CD4-positive, alpha-beta T cell (primary cell): ENCODE data around the gene NKAIN2. TPM values are rescaled to one million over a fixed set of nuclear protein-coding genes. Genes with fewer than 3 reads are reported as not detected.

ENCODE experiments used
- ATAC-seq: fragments of 200-7000 bp; cut with Tn5 transposase; one replicate; pipeline ENCODE4 v1.10.0; 2022; ENCODE audit warnings: mild to moderate bottlenecking; ENCODE audit not compliant: poor library complexity
- CTCF ChIA-PET: fragments of 350-600 bp; sonication (Branson Sonifier 250); formaldehyde crosslinking; loops from one replicate; lab custom pipeline; 2021; ENCODE audit warnings: antibody characterized with exemption, inconsistent platforms; lab: Charles Lee
- POLR2A ChIA-PET: fragments of 350-600 bp; sonication (Branson Sonifier 250); formaldehyde crosslinking; loops from one replicate; lab custom pipeline; 2021; ENCODE audit warnings: antibody characterized with exemption, inconsistent platforms; lab: Charles Lee
- DNase-seq, 14 experiments: peaks; one replicate each; pipeline ENCODE4 v3.0.0-alpha.2; 2013 to 2020; ENCODE audit warnings: mixed read lengths in 2 of 14
- H3K27ac ChIP-seq, 2 donors: one replicate each; pipeline versions ENCODE4 v1.5.1 to v1.7.0; 2013; ENCODE audit warnings: low read length in 2 of 2, low read depth in 1 of 2, mild to moderate bottlenecking in 1 of 2
- H3K27me3 ChIP-seq, 2 experiments: 1 replicate in 1 of 2; 2 replicates in 1 of 2; pipeline versions ENCODE4 v1.6.1 to v1.7.0; 2013; ENCODE audit warnings: low read length in 2 of 2, control low read depth in 1 of 2, mild to moderate bottlenecking in 1 of 2, moderate library complexity in 1 of 2; ENCODE audit not compliant: insufficient read depth in 2 of 2, control insufficient read depth in 1 of 2
- H3K36me3 ChIP-seq: one replicate; pipeline ENCODE4 v1.6.1; 2013; ENCODE audit warnings: low read length, control low read depth; ENCODE audit not compliant: insufficient read depth
- H3K4me1 ChIP-seq: one replicate; pipeline ENCODE4 v1.6.1; 2013; ENCODE audit warnings: low read length, control low read depth; ENCODE audit not compliant: insufficient read depth
- H3K4me3 ChIP-seq: one replicate; pipeline ENCODE4 v1.5.1; 2013; ENCODE audit warnings: mild to moderate bottlenecking, low read length, moderate library complexity
- H3K9me3 ChIP-seq, 2 experiments: 1 replicate in 1 of 2; 2 replicates in 1 of 2; pipeline versions ENCODE4 v1.6.1 to v1.7.0; 2013; ENCODE audit warnings: low read length in 2 of 2, mild to moderate bottlenecking in 2 of 2, control low read depth in 1 of 2, moderate library complexity in 1 of 2; ENCODE audit not compliant: control insufficient read depth in 1 of 2, insufficient read depth in 1 of 2
- H3K27ac Mint-ChIP-seq: one replicate; pipeline ENCODE4 v1.8.0; 2020; ENCODE audit warnings: mixed read lengths
- H3K27me3 Mint-ChIP-seq: one replicate; pipeline ENCODE4 v1.8.0; 2021; ENCODE audit warnings: mixed read lengths
- H3K36me3 Mint-ChIP-seq: one replicate; pipeline ENCODE4 v1.8.0; 2021; ENCODE audit warnings: low read depth, mixed read lengths
- H3K4me1 Mint-ChIP-seq: one replicate; pipeline ENCODE4 v1.8.0; 2021; ENCODE audit warnings: low read depth, mixed read lengths
- H3K4me3 Mint-ChIP-seq: one replicate; pipeline ENCODE4 v1.8.0; 2020; ENCODE audit warnings: mild to moderate bottlenecking, mixed read lengths
- H3K9me3 Mint-ChIP-seq: one replicate; pipeline ENCODE4 v1.8.0; 2020; ENCODE audit warnings: mixed read lengths
- intact Hi-C, 2 experiments: fragments of 100-400 bp; cut with DNase I in 1 of 2; cut with micrococcal nuclease in 1 of 2; formaldehyde crosslinking; loops; one replicate each; pipeline versions ENCODE4 v1.15.1 to v1.9.0; 2023 to 2025; cut with DNase I, micrococcal nuclease
- total RNA-seq, 174 experiments: library from RNA in 2 of 174; stranded (reverse) in 2 of 174; gene quantifications; one replicate each; pipeline ENCODE4 v1.2.3 and lab custom pipeline; 2021 to 2026
- TF ChIP-seq, protein P1 (sequence below): fragments of 200-600 bp; IDR thresholded peaks from one replicate; pipeline ENCODE4 v1.8.0; 2022; ENCODE audit warnings: antibody characterized with exemption, mild to moderate bottlenecking

Gene NKAIN2
- total RNA-seq, 2 experiments from 2014 or later, result not detected

DNA sequence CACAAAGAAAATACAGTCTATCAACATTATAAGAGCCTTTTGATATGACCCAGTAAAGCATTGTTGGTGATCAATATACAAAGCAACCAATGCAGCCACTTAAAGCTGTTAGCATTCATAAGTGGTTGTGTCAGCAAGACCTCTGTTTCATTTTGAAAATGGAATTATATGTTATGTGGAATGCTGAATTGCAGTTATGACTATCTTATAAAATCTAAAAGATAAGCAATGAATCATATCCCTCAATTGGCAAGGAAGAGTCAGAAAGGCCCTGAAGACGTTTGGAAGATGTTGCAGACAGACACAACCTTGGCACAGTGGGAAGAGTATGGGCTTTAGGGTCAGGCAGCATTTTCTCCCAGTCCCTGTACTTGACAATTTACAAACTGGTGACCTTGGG lies 1064.8 kb downstream of the NKAIN2 start:
- no peaks in the 10 kb centered on the region for H3K9me3 Mint-ChIP-seq
- intact Hi-C loops, result no loop called here
- H3K27ac ChIP-seq, result no peak overlapping the region
- no peaks in the 10 kb centered on the region for H3K27me3 ChIP-seq
- ATAC-seq (no peak), DNase-seq (no peak)
- H3K9me3 ChIP-seq, result no peaks in the 10 kb centered on the region
- TF ChIP-seq, protein P1, sequence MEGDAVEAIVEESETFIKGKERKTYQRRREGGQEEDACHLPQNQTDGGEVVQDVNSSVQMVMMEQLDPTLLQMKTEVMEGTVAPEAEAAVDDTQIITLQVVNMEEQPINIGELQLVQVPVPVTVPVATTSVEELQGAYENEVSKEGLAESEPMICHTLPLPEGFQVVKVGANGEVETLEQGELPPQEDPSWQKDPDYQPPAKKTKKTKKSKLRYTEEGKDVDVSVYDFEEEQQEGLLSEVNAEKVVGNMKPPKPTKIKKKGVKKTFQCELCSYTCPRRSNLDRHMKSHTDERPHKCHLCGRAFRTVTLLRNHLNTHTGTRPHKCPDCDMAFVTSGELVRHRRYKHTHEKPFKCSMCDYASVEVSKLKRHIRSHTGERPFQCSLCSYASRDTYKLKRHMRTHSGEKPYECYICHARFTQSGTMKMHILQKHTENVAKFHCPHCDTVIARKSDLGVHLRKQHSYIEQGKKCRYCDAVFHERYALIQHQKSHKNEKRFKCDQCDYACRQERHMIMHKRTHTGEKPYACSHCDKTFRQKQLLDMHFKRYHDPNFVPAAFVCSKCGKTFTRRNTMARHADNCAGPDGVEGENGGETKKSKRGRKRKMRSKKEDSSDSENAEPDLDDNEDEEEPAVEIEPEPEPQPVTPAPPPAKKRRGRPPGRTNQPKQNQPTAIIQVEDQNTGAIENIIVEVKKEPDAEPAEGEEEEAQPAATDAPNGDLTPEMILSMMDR, result no peak
- CTCF ChIA-PET, result no interaction called here
- peaks cover 8% of the 10 kb centered on the region for H3K27me3 Mint-ChIP-seq
- H3K4me3 ChIP-seq, result no peak overlapping the region
- H3K36me3 Mint-ChIP-seq, result no peaks in the 10 kb centered on the region
- H3K27ac Mint-ChIP-seq, result no peak overlapping the region
- H3K36me3 ChIP-seq, result no peaks in the 10 kb centered on the region
- POLR2A ChIA-PET, result interaction anchor here (1.1 kb wide), 1 partner anchor 11 kb away, joined by 3 read pairs; no protein-coding TSS in a partner anchor
- H3K4me1 ChIP-seq, result no peaks in the 10 kb centered on the region
- no peaks in the 10 kb centered on the region for H3K4me1 Mint-ChIP-seq
- H3K4me3 Mint-ChIP-seq, result no peak overlapping the region

DNA sequence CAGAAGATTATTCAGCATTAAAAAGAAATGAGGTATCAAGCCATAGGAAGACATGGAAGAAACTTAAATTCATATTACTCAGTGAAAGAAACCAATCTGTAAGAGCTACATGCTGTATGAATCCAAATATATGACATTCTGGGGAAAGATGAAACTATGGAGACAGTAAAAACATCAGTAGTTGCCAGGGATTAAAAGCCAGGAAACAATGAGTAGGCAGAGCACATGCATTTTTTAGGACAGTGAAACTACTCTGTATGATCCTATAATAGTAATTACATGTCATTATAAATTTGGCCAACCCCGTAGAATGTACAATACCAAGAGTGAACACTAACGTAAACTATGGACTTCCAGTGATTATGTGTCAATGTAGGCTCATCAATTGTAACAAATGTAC lies 1065.8 kb downstream of the NKAIN2 start:
- ATAC-seq (no peak), DNase-seq (no peak)
- Mint-ChIP-seq H3K27me3 (peaks cover 8% of the 10 kb centered on the region), H3K4me1 (no peaks in the 10 kb centered on the region), H3K9me3 (no peaks in the 10 kb centered on the region), H3K4me3 (no peak overlapping the region), H3K27ac (no peak overlapping the region), H3K36me3 (no peaks in the 10 kb centered on the region)
- Histone ChIP-seq H3K27me3 (no peaks in the 10 kb centered on the region), H3K36me3 (no peaks in the 10 kb centered on the region), H3K4me1 (no peaks in the 10 kb centered on the region), H3K4me3 (no peak overlapping the region), H3K27ac (no peak overlapping the region), H3K9me3 (no peaks in the 10 kb centered on the region)
- TF ChIP-seq, protein P1, result no peak
- intact Hi-C loops, result no loop called here
- ChIA-PET CTCF (no interaction called here), POLR2A (no interaction called here)

DNA sequence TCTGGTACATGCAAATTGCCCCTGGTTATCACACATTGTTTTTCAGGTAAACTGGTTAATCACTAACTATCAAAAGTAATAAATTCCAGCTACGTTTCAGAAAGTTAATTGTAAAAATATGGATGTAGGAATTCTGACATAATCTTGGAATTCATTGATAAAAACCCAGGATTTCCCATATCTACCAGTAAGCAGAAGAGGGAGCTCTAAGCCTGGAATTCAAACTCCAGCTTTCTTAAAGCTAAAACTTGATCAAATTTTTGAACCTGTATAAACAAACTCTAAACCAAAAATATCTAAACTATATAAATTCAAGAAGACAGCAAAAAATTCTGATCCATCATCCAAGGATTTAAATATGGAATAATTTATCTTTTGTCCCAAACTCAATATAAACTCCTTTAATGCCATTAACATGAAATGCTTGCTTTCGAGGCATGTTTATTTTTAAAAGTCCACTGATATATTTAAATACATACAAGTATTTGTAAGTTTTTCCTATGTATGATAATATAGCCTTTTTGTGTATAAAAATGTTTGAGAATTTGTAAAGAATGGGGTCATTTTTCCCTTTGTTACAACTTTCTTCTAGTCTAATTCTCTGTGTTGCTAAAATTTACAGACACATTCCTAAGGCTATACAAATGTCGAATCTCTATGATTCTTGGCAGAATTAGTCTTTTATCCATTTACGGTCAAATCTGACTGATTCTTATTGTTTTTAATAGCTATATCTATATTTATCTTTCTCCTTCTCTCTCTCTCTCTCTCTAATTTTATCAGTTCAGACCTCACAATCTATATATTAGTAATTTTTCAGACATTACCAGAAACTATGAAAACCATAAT lies 1067.2 kb downstream of the NKAIN2 start:
- Mint-ChIP-seq H3K4me3 (no peak overlapping the region), H3K4me1 (no peaks in the 10 kb centered on the region), H3K9me3 (no peaks in the 10 kb centered on the region), H3K36me3 (no peaks in the 10 kb centered on the region), H3K27me3 (peaks cover 7% of the 10 kb centered on the region), H3K27ac (no peak overlapping the region)
- ChIA-PET POLR2A (interaction anchor here (1.1 kb wide), 1 partner anchor 196 kb away, joined by 3 read pairs; no protein-coding TSS in a partner anchor), CTCF (no interaction called here)
- no peaks in the 10 kb centered on the region for H3K36me3 ChIP-seq
- no peak overlapping the region for H3K27ac ChIP-seq
- intact Hi-C loops, result loop anchor here (1.0 to 2.0 kb wide), 2 partner anchors 242 to 243 kb away; no protein-coding TSS in a partner anchor
- TF ChIP-seq, protein P1, result peak; percentile 65
- no peak overlapping the region for H3K4me3 ChIP-seq
- DNase-seq (peak in 3 of 14 experiments; percentile 6 to 32 (median 16)), ATAC-seq (no peak)
- H3K27me3 ChIP-seq, result no peaks in the 10 kb centered on the region
- H3K4me1 ChIP-seq, result no peaks in the 10 kb centered on the region
- no peaks in the 10 kb centered on the region for H3K9me3 ChIP-seq
